Right lobe of liver (tissue), 6 donors: ENCODE results near the gene CAV3. TPM values are rescaled to one million over a fixed set of nuclear protein-coding genes. Genes with fewer than 3 reads are reported as not detected.

ENCODE experiments used
- ATAC-seq, 4 donors: fragments of 200-7000 bp; cut with Tn5 transposase; one replicate each; pipeline ENCODE4 v1.9.1; 2020; ENCODE audit warnings: mild to moderate bottlenecking in 4 of 4, moderate library complexity in 4 of 4
- DNase-seq, 3 donors: peaks; one replicate each; pipeline ENCODE4 v3.0.0-alpha.2; 2020
- H3K27ac ChIP-seq, 3 donors: fragments of 200-600 bp; one replicate each; pipeline ENCODE4 v1.8.0; 2022
- H3K27me3 ChIP-seq, 2 donors: fragments of 200-600 bp; one replicate each; pipeline ENCODE4 v1.8.0; 2022
- H3K36me3 ChIP-seq, 4 donors: fragments of 200-600 bp; sonication (generic) in 1 of 4; one replicate each; pipeline versions ENCODE4 v1.5.1 to v1.8.0; 2017 to 2022; ENCODE audit warnings: control low read depth in 1 of 4
- H3K4me1 ChIP-seq, 4 donors: fragments of 200-600 bp; sonication (generic) in 1 of 4; one replicate each; pipeline versions ENCODE4 v1.5.1 to v1.8.0; 2017 to 2022; ENCODE audit warnings: control low read depth in 1 of 4
- H3K4me3 ChIP-seq, 3 donors: fragments of 200-600 bp; one replicate each; pipeline ENCODE4 v1.8.0; 2022
- H3K9me3 ChIP-seq, 4 donors: fragments of 200-600 bp; sonication (generic) in 1 of 4; one replicate each; pipeline versions ENCODE4 v1.5.1 to v1.8.0; 2017 to 2022; ENCODE audit warnings: control low read depth in 1 of 4
- CTCF ChIP-seq, 4 donors: fragments of 200-600 bp in 3 of 4; fragments of 450-650 bp in 1 of 4; IDR thresholded peaks; one replicate each; pipeline versions ENCODE4 v1.5.1 to v1.8.0; 2016 to 2022; ENCODE audit warnings: antibody characterized with exemption in 4 of 4, mild to moderate bottlenecking in 2 of 4
- POLR2A ChIP-seq: fragments of 450-650 bp; IDR thresholded peaks from one replicate; pipeline ENCODE4 v1.6.1; 2017; ENCODE audit warnings: antibody characterized with exemption, mild to moderate bottlenecking
- WGBS: methylation state at CpG from one replicate; pipeline ENCODE4 v1.1.6; 2018; ENCODE audit warnings: low coverage, low lambda C conversion rate; ENCODE audit not compliant: insufficient coverage; ENCODE audit errors: missing lambda C conversion rate; 5-methylcytosine and 5-hydroxymethylcytosine counted together
- intact Hi-C, 2 donors: fragments of 100-400 bp; cut with DNase I; formaldehyde crosslinking; loops; one replicate each; pipeline versions ENCODE4 v1.11.2 to v1.14.1; 2022
- total RNA-seq, 6 experiments: library from RNA; depleted of rRNA in 2 of 6; stranded (reverse); fragments of >200 nt in 2 of 6; fragmentation: NEBNext Ultra II Directional in 3 of 6; extraction: Animal tissue kit (Norgen Biotek cat#: 25700) in 3 of 6; gene quantifications; one replicate each; pipeline versions ENCODE4 v1.1.0 to v1.2.4, GENCODE V29; 2016 to 2023
- donor health status: DM: no; HTN: yes; CAD: no.
- donor health status: DM: no; HTN: no; CAD: no.
- donor health status: DM: no; HTN: no; CAD: no.
- donor health status: DM: no; HTN: yes; CAD: no.
- donor health status: DM: no; HTN: yes; CAD: no.

Gene CAV3
- total RNA-seq, 6 experiments from 2014 or later: not detected

- Histone ChIP-seq H3K4me3 (no peak overlapping the region), H3K36me3 (no peaks in the 10 kb centered on the region), H3K27ac (no peak overlapping the region), H3K9me3 (no peaks in the 10 kb centered on the region), H3K27me3 (no peaks in the 10 kb centered on the region), H3K4me1 (no peaks in the 10 kb centered on the region)
- TF ChIP-seq POLR2A (no peak), CTCF (IDR thresholded peaks at IDR 0.05) (no peak)
- ATAC-seq: no peak
- no peak for DNase-seq
- WGBS: 64% methylated on average over 6 of the region's 7 CpGs
- intact Hi-C loops: no loop called here
Observed at GRCh38 chr3:8759038-8759707, 25.6 kb downstream of the CAV3 start.

- no peak overlapping the region for H3K4me3 ChIP-seq
- no peaks in the 10 kb centered on the region for H3K9me3 ChIP-seq
- WGBS: no CpG with 5 or more reads among the region's 5 CpGs
- no peaks in the 10 kb centered on the region for H3K36me3 ChIP-seq
- no peak for DNase-seq
- no peaks in the 10 kb centered on the region for H3K27me3 ChIP-seq
- TF ChIP-seq CTCF (IDR thresholded peaks at IDR 0.05) (no peak), POLR2A (no peak)
- intact Hi-C loops: loop anchor here in 1 of 2 donors (10.0 kb wide), 1 partner anchor 195 kb away; no protein-coding TSS in a partner anchor
- H3K4me1 ChIP-seq: no peaks in the 10 kb centered on the region
- ATAC-seq: no peak
- no peak overlapping the region for H3K27ac ChIP-seq
Observed at GRCh38 chr3:8760091-8760490, 26.5 kb downstream of the CAV3 start.

- H3K4me3 ChIP-seq: no peak overlapping the region
- no peaks in the 10 kb centered on the region for H3K36me3 ChIP-seq
- no peaks in the 10 kb centered on the region for H3K27me3 ChIP-seq
- H3K27ac ChIP-seq: no peak overlapping the region
- ATAC-seq (no peak), DNase-seq (no peak)
- no peaks in the 10 kb centered on the region for H3K9me3 ChIP-seq
- 80% methylated on average over 4 of the region's 5 CpGs for WGBS
- H3K4me1 ChIP-seq: no peaks in the 10 kb centered on the region
- TF ChIP-seq POLR2A: no peak
- TF ChIP-seq CTCF (IDR thresholded peaks at IDR 0.05): no peak
- intact Hi-C loops: loop anchor here in 1 of 2 donors (10.0 kb wide), 1 partner anchor 194 kb away; no protein-coding TSS in a partner anchor
Observed at GRCh38 chr3:8760506-8760905, 26.9 kb downstream of the CAV3 start.

- TF ChIP-seq POLR2A (no peak), CTCF (IDR thresholded peaks at IDR 0.05) (no peak)
- Histone ChIP-seq H3K9me3 (no peaks in the 10 kb centered on the region), H3K4me3 (no peak overlapping the region), H3K36me3 (no peaks in the 10 kb centered on the region), H3K4me1 (no peaks in the 10 kb centered on the region), H3K27ac (no peak overlapping the region), H3K27me3 (no peaks in the 10 kb centered on the region)
- intact Hi-C loops: loop anchor here in 1 of 2 donors (10.0 kb wide), 1 partner anchor 193 kb away; no protein-coding TSS in a partner anchor
- no CpG with 5 or more reads among the region's 5 CpGs for WGBS
- DNase-seq (no peak), ATAC-seq (no peak)
Observed at GRCh38 chr3:8761866-8762265, 28.3 kb downstream of the CAV3 start.
